Fibroblast of mammary gland (primary cell): ENCODE measurements around the gene SOWAHC.
"Not testable (repeated sequence)": the region's sequence is repeated elsewhere in the genome, so short reads cannot be mapped to it uniquely, and the experiment has no call there.

ENCODE experiments used
- DNase-seq: peaks from one replicate; pipeline ENCODE4 v3.0.0-alpha.2; 2010; ENCODE audit warnings: low read depth
- H3K4me3 ChIP-seq: 2 replicates; pipeline ENCODE4 v1.5.1; 2011; ENCODE audit warnings: low read depth, mild to moderate bottlenecking, low read length, moderate library complexity; ENCODE audit not compliant: control insufficient read depth
- TF ChIP-seq, protein P1 (sequence below): conservative IDR thresholded peaks from 2 replicates; pipeline ENCODE4 v1.5.1; 2011; ENCODE audit warnings: low read depth, low read length, inconsistent platforms; ENCODE audit not compliant: control insufficient read depth, insufficient read depth

SOWAHC gene, protein sequence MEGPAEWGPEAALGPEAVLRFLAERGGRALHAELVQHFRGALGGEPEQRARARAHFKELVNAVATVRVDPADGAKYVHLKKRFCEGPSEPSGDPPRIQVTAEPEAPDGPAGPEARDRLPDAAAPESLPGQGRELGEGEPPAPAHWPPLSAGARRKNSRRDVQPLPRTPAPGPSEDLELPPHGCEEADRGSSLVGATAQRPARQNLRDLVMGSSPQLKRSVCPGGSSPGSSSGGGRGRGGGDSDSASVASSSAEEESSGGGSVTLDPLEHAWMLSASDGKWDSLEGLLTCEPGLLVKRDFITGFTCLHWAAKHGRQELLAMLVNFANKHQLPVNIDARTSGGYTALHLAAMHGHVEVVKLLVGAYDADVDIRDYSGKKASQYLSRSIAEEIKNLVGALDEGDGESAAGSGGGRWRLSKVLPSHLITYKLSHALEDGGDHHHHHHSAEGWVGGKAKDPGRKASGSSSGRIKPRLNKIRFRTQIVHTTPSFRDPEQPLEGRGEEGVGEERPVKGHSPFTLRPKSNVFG

DNA sequence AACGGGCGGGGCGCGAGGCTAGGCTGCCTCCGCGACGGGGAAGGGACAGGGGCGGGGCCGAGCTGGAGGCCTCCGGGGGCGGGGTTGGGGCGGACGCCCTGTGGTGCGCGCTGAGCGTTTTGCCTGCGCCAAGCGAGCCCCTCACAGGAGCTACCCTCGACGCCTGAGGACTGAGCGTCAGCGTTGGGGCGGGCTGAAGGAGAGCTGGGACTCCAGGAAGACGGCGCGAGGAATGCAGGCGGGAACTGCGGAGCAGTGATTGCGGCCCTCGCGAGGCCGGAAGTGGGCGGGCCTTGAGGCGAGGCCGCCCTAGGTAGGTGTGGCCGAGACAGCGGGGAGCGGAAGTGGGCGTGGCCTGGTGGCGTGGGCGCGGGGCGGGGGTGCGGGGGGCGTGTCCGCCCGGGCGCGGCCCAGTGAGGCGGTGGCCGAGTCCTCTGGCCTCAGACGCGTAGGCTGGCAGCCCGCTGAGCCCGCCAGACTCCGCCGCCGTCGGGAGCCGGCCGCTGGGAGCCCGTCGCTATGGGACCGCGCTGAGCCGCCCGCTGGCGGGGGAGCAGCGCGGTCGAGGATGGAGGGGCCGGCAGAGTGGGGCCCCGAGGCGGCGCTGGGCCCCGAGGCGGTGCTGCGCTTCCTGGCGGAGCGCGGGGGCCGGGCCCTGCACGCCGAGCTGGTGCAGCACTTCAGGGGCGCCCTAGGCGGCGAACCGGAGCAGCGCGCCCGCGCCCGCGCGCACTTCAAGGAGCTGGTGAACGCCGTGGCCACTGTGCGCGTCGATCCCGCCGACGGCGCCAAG, at the start of gene SOWAHC, which contains the start of gene SEPTIN10:
TSS of gene SOWAHC (plus strand) at position 443 of the 793 bp plus-strand sequence. CDS start at position 569, 126 bp downstream.
TSS of gene SEPTIN10 (minus strand) at position 45 of the 793 bp plus-strand sequence. CDS start 139 bp downstream, outside the sequence.
- peak within 1 kb of the TSS; percentile 77 for H3K4me3 ChIP-seq
- peak; percentile 99 for DNase-seq
- TF ChIP-seq, protein P1, sequence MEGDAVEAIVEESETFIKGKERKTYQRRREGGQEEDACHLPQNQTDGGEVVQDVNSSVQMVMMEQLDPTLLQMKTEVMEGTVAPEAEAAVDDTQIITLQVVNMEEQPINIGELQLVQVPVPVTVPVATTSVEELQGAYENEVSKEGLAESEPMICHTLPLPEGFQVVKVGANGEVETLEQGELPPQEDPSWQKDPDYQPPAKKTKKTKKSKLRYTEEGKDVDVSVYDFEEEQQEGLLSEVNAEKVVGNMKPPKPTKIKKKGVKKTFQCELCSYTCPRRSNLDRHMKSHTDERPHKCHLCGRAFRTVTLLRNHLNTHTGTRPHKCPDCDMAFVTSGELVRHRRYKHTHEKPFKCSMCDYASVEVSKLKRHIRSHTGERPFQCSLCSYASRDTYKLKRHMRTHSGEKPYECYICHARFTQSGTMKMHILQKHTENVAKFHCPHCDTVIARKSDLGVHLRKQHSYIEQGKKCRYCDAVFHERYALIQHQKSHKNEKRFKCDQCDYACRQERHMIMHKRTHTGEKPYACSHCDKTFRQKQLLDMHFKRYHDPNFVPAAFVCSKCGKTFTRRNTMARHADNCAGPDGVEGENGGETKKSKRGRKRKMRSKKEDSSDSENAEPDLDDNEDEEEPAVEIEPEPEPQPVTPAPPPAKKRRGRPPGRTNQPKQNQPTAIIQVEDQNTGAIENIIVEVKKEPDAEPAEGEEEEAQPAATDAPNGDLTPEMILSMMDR, result no peak

DNA sequence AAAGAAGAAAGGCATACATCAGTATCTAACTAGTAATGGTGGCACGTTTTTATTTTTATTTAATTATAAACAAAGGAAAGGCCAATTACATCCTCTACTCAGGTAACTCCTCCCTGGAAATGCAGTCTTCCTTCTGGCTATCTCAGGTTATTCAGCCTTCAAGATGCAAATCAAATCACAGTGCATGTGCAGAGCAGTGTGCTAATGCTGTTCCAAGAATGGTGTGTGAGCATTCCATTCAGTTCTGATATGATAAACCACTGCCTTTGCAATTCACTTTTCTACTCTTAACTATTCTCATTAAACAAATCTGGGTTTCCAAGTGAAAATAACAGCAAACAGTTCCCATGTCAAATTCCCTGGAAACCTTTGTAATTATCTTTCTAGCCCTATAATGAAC, 38.8 kb upstream of the SOWAHC start:
- DNase-seq, result no peak
- TF ChIP-seq, protein P1, result no peak
- H3K4me3 ChIP-seq, result no peak overlapping the region

DNA sequence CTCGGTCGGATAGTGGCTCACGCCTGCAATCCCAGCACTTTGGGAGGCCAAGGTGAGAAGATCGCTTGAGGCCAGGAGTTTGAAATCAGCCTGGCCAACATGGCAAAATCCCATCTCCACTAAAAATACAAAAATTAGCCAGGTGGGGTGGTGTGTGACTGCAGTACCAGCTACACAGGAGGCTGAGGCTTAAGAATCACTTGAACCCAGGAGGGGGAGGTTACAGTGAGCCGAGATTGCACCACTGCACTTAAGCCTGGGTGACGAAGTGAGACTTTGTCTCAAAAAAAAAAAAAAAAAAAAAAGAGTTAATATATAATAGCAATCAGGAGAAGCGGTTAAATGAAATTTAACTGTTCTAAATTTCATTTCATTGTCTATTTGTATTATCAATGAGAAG, 36.5 kb upstream of the SOWAHC start:
- not testable (repeated sequence) for DNase-seq, H3K4me3 ChIP-seq

DNA sequence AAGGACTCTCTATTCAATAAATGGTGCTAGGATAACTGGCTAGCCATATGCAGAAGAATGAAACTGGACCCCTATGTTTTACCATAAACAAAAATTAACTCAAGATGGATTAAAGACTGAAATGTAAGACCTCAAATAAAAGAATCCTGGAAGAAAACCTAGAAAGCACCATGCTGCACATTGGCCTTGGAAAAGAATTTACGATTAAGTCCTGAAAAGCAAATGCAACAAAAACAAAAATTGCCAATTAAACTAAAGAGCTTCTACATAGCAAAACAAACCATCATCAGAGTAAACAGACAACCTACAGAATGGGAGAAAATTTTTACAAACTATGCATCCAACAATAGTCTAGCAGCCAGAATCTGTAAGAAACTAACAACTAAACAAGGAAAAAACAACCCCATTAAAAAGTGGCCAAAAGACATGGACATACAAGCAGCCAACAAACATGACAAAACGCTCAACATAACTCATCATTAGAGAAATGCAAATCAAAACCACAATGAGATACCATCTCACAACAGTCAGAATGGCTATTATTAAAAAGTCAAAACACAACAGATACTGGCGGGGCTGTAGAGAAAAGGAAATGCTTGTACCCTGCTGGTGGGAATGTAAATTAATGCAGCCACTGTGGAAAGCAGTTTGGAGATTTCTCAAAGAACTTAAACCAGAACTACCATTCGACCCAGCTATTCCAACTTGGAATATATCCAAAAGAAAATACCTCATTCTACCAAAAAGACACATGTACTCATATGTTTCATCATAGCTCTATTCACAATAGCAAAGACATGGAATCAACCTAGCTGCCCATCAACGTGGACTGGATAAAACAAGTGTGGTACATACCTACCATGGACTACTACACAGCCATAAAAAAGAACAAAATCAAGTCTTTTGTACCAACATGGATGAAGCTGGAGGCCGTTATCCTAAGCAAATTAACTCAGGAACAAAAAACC, 31.0 kb upstream of the SOWAHC start:
- TF ChIP-seq, protein P1, result no peak
- peak; percentile 8 for DNase-seq
- no peak overlapping the region for H3K4me3 ChIP-seq

DNA sequence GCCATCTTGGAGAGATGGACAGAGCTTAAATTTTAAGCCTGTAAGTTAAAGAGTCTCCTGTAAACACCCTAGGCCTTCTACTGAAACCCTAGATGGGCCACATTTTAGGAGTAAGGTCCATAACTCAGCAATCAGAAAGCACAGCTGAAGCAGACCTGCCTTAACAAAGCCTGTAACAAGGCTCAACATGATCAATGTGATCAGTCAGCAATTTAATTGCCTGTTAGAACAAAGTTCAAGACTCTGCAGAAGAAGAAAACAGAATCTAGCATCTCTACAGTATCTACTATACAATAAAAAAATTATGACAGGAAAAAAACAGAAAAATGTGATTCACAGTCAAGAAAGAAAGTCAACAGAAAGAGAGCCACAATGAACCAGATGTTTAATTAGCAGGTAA, 27.5 kb upstream of the SOWAHC start:
- H3K4me3 ChIP-seq, result no peak overlapping the region
- TF ChIP-seq, protein P1, result no peak
- DNase-seq, result no peak

DNA sequence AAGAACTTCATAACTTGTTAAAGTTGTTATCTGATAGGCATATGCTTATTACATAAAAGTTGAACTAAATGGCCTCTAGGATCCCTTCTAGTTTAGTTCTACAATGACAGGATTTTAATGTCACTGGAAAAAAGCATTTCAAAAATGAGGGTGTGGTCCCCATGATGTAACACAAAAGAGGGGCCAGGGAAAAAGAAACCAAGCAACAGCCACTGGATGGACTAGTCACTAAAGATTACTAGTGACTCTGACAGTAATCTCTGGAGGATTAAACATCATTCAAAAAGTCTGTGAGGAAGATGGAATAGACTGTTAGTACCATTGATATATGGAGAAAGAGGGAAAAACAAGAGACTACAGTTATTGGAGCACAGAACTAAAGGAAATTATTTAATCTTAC, 23.0 kb upstream of the SOWAHC start:
- H3K4me3 ChIP-seq, result no peak overlapping the region
- DNase-seq, result no peak
- TF ChIP-seq, protein P1, result no peak
